GM12892 (cell line): ENCODE results near the gene RHEBL1.

Experiments
- POLR2A ChIP-seq: IDR thresholded peaks from 2 replicates; pipeline ENCODE4 v1.6.1; 2011; ENCODE audit warnings: low read depth, low read length, control low read depth
- TAF1 ChIP-seq: IDR thresholded peaks from 2 replicates; pipeline ENCODE4 v1.6.1; 2011; ENCODE audit warnings: low read depth, mild to moderate bottlenecking, control low read depth, low read length, borderline replicate concordance

DNA sequence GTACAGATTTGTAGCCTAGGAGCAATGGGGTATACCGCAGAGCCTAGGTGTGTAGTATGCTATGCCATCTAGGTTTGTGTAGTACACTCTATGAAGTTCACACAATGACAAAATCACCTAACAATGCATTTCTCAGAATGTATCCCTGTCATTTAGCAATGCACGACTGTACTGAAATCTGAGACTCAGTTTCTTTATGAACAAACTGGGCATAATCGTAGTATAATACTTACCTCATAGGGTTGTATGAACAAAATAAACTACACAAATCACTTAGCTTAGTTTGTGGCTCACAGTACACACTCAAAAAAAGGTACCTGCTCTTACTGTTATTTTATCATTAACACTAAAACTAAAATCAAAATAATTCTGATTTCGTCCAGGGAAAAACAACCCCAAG lies 44.3 kb downstream of the RHEBL1 start:
- TF ChIP-seq POLR2A (no peak), TAF1 (no peak)
